HepG2 (cell line): ENCODE results near the gene ELN. TPM values are rescaled to one million over a fixed set of nuclear protein-coding genes. Genes with fewer than 3 reads are reported as not detected.

Source experiments
- ATAC-seq: fragments of 200-7000 bp; cut with Tn5 transposase; 3 replicates; pipeline ENCODE4 v1.9.1; 2020; ENCODE audit warnings: mild to moderate bottlenecking, moderate library complexity
- BruUV-seq: library from RNA; stranded (reverse); fragments of 400-500 nt; replicated peaks from 2 replicates; lab custom pipeline; 2021; lab: Mats Ljungman, UMichigan
- CTCF ChIA-PET: fragments of 300-600 bp; formaldehyde crosslinking; extraction: SDS; loops from one replicate; lab custom pipeline; 2021; ENCODE audit warnings: low total read pairs, inconsistent platforms, low intra/inter-chr PET ratio; lab: Yijun Ruan, JAX
- POLR2A ChIA-PET: fragments of 350-600 bp; sonication (Branson Sonifier 250); formaldehyde crosslinking; loops from one replicate; lab custom pipeline; 2020; ENCODE audit warnings: antibody characterized with exemption, inconsistent platforms; lab: Yijun Ruan, JAX
- DNase-seq: peaks from one replicate; pipeline ENCODE4 v3.0.0-alpha.2; 2015; ENCODE audit warnings: low spot score
- FAIRE-seq: peaks from 3 replicates; lab custom pipeline; 2011; peaks lifted over from hg19 to GRCh38; lab: Jason Lieb, UNC
- H2AFZ ChIP-seq: one replicate; pipeline ENCODE4 v1.6.1; 2011; ENCODE audit warnings: low read length, inconsistent platforms
- H3K27ac ChIP-seq: fragments of 300-600 bp; 3 replicates; pipeline ENCODE4 v1.8.0; 2011; ENCODE audit warnings: mixed run types, mild to moderate bottlenecking, mixed read lengths, low read length, inconsistent platforms; ENCODE audit not compliant: insufficient read depth; ENCODE audit errors: extremely low read length
- H3K27me3 ChIP-seq, 2 experiments: fragments of 200-600 bp in 1 of 2; 2 replicates in 1 of 2; 3 replicates in 1 of 2; pipeline versions ENCODE4 v1.6.0 to v1.8.0; 2011; ENCODE audit warnings: low read length in 2 of 2, mild to moderate bottlenecking in 2 of 2, moderate library complexity in 2 of 2, inconsistent platforms in 1 of 2; ENCODE audit not compliant: insufficient read depth in 2 of 2, control insufficient read depth in 1 of 2
- H3K36me3 ChIP-seq, 2 experiments: fragments of 200-600 bp in 1 of 2; replicated peaks in 1 of 2; 2 replicates in 1 of 2; 3 replicates in 1 of 2; pipeline versions ENCODE4 v1.5.1 to v1.8.0; 2011; ENCODE audit warnings: low read length in 2 of 2, inconsistent platforms in 1 of 2; ENCODE audit not compliant: insufficient read depth in 2 of 2, control insufficient read depth in 1 of 2
- H3K4me1 ChIP-seq: 2 replicates; pipeline ENCODE4 v1.5.1; 2012; ENCODE audit warnings: low read length, inconsistent platforms; ENCODE audit not compliant: insufficient read depth
- H3K4me2 ChIP-seq: 2 replicates; pipeline ENCODE4 v1.6.0; 2011; ENCODE audit warnings: low read depth, low read length, inconsistent platforms
- H3K4me3 ChIP-seq, 3 experiments: fragments of 200-600 bp in 1 of 3; sonication (generic), shearing (Covaris generic) in 1 of 3; replicated peaks in 1 of 3; 2 replicates each; pipeline ENCODE4 v1.5.1; 2011 to 2016; ENCODE audit warnings: low read length in 3 of 3, inconsistent platforms in 2 of 3, low read depth in 2 of 3, mild to moderate bottlenecking in 2 of 3, control low read depth in 1 of 3, mixed read lengths in 1 of 3; ENCODE audit not compliant: insufficient read depth in 1 of 3
- H3K79me2 ChIP-seq: one replicate; pipeline ENCODE4 v1.6.1; 2011; ENCODE audit warnings: low read length, inconsistent platforms; ENCODE audit not compliant: insufficient read depth
- H3K9ac ChIP-seq: 2 replicates; pipeline ENCODE4 v1.6.0; 2011; ENCODE audit warnings: mild to moderate bottlenecking, low read depth, low read length, inconsistent platforms; ENCODE audit not compliant: insufficient read depth
- H3K9me3 ChIP-seq: 2 replicates; pipeline ENCODE4 v1.5.1; 2012; ENCODE audit warnings: mild to moderate bottlenecking, low read length
- H4K20me1 ChIP-seq: 2 replicates; pipeline ENCODE4 v1.6.0; 2011; ENCODE audit warnings: inconsistent platforms, mild to moderate bottlenecking, low read length, moderate library complexity; ENCODE audit not compliant: insufficient read depth
- ATF7 ChIP-seq, 2 experiments: fragments of 450-650 bp in 1 of 2; sonication (generic) in 1 of 2; formaldehyde crosslinking in 1 of 2; IDR thresholded peaks; 2 replicates each; pipeline versions ENCODE4 v1.4.0 to v1.6.1; 2016 to 2020; ENCODE audit warnings: antibody characterized with exemption in 1 of 2, mild to moderate bottlenecking in 1 of 2, missing genetic modification reagents in 1 of 2
- KLF15 ChIP-seq: sonication (generic); formaldehyde crosslinking; IDR thresholded peaks from 2 replicates; pipeline ENCODE4 v1.8.1; 2023; ENCODE audit warnings: borderline replicate concordance, mild to moderate bottlenecking, inconsistent platforms, missing genetic modification reagents, mixed read lengths
- STAT5B ChIP-seq: sonication (generic); formaldehyde crosslinking; IDR thresholded peaks from 2 replicates; pipeline ENCODE4 v1.4.0; 2020; ENCODE audit warnings: missing genetic modification reagents
- ZNF260 ChIP-seq: sonication (generic); formaldehyde crosslinking; IDR thresholded peaks from 2 replicates; pipeline ENCODE4 v1.4.0; 2020; ENCODE audit warnings: missing genetic modification reagents, low read depth, mild to moderate bottlenecking, borderline replicate concordance
- ZNF556 ChIP-seq: sonication (generic); formaldehyde crosslinking; IDR thresholded peaks from 2 replicates; pipeline ENCODE4 v1.4.0; 2020; ENCODE audit warnings: mild to moderate bottlenecking, missing genetic modification reagents, borderline replicate concordance
- ZNF816 ChIP-seq: sonication (generic); formaldehyde crosslinking; IDR thresholded peaks from 2 replicates; pipeline ENCODE4 v1.8.0; 2022; ENCODE audit warnings: missing genetic modification reagents, mild to moderate bottlenecking, borderline replicate concordance
- WGBS: methylation state at CpG from one replicate; pipeline ENCODE4 v1.1.6; 2017; ENCODE audit warnings: low lambda C conversion rate; 5-methylcytosine and 5-hydroxymethylcytosine counted together
- in situ Hi-C: cut with HindIII; loops from 2 replicates; pipeline ENCODE4 v1.10.0; 2017; ENCODE audit warnings: low pct_unique_long_range_greater_than_20kb; ENCODE audit not compliant: extremely low pct_ligation_motif_present
- intact Hi-C: fragments of 100-400 bp; cut with micrococcal nuclease; formaldehyde crosslinking; loops from one replicate; pipeline ENCODE4 v1.10.0; 2022; ENCODE audit not compliant: unreplicated experiment
- polyA plus RNA-seq, 8 experiments: library from polyadenylated mRNA; depleted of rRNA in 3 of 8; stranded (reverse) in 7 of 8; unstranded in 1 of 8; fragments of >200 nt; fragmentation: Illumina TruSeq in 4 of 8; extraction: Trizol in 4 of 8; gene quantifications; 2 replicates each; pipeline versions ENCODE4 v1.2.1 to v1.2.3, GENCODE V29; 2011 to 2016; ENCODE audit warnings: low read depth in 4 of 8, missing spikeins in 1 of 8, mixed read lengths in 1 of 8; ENCODE audit not compliant: insufficient read depth in 1 of 8
- total RNA-seq, 5 experiments: library from RNA; depleted of rRNA; stranded (reverse); fragments of >200 nt; fragmentation: Illumina TruSeq; extraction: Trizol; gene quantifications; 2 replicates each; pipeline ENCODE4 v1.2.3, GENCODE V29; 2016; ENCODE audit warnings: low read depth in 1 of 5
- TF ChIP-seq, protein P1 (sequence below): IDR thresholded peaks from 2 replicates; pipeline ENCODE4 v1.6.1; 2012; ENCODE audit warnings: low read depth, low read length, improper control_type of control experiment
- TF ChIP-seq, protein P2 (sequence below): sonication (generic); formaldehyde crosslinking; IDR thresholded peaks from 2 replicates; pipeline ENCODE4 v1.5.1; 2020; ENCODE audit warnings: mild to moderate bottlenecking, missing genetic modification reagents, borderline replicate concordance
- TF ChIP-seq, protein P3 (sequence below): sonication (generic); formaldehyde crosslinking; IDR thresholded peaks from 2 replicates; pipeline ENCODE4 v1.4.0; 2020; ENCODE audit warnings: missing genetic modification reagents
- TF ChIP-seq, protein P4 (sequence below): sonication (generic); formaldehyde crosslinking; IDR thresholded peaks from 2 replicates; pipeline ENCODE4 v1.5.0; 2020; ENCODE audit warnings: missing genetic modification reagents

The ELN gene
- total and polyA plus RNA-seq, 2 of the 13 experiments (the other 11 are each of a cell fraction or from before 2014, with no cell fraction given) = 0.15 to 0.37 TPM

DNA sequence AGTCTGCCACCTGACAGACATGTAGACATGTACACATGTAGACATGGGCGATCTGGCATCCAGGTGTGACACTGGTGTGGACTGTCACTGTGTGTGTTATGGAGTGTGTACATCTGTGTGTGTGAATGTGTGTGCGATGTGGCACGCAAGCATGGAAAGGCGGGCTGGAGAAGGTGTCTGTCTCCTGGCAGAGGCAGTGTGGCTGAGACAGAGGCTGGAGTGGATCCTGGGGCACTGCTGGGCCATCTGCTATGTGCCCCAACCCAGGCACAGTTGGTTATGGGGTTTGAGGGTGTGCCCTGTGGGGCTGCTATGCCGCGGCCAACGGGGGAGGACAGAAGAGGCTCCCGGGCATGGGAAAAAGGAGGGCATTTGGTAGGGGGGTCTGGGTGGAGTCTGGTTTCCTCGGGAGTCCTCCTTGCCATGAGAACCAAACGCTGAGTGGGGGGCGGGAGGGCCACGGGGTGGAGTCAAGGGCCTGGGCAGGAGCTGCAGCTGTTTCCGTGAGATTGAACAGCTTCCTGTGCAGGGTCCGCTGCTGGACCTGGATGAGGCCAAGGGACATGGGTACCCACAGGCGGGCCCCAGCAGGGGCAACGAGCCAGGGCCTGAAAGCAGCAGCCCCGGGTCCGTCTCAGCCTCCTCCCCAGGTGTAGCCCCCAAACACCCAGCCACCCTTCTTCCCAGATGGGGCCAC lies 1.3 kb downstream of the ELN start:
- BruUV-seq = no TSS peak
- TF ChIP-seq ZNF556 (CRISPR knock-in tag) (no peak), KLF15 (CRISPR knock-in tag) (no peak), ZNF260 (no peak), STAT5B (CRISPR knock-in tag) (no peak), ZNF816 (no peak), ATF7 (IDR thresholded peaks at IDR 0.05) (no peak), ATF7 (CRISPR knock-in tag; IDR thresholded peaks at IDR 0.05) (no peak)
- TF ChIP-seq, protein P1, sequence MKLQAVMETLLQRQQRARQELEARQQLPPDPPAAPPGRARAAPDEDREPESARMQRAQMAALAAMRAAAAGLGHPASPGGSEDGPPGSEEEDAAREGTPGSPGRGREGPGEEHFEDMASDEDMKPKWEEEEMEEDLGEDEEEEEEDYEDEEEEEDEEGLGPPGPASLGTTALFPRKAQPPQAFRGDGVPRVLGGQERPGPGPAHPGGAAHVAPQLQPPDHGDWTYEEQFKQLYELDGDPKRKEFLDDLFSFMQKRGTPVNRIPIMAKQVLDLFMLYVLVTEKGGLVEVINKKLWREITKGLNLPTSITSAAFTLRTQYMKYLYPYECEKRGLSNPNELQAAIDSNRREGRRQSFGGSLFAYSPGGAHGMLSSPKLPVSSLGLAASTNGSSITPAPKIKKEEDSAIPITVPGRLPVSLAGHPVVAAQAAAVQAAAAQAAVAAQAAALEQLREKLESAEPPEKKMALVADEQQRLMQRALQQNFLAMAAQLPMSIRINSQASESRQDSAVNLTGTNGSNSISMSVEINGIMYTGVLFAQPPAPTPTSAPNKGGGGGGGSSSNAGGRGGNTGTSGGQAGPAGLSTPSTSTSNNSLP = no peak
- TF ChIP-seq, protein P2, sequence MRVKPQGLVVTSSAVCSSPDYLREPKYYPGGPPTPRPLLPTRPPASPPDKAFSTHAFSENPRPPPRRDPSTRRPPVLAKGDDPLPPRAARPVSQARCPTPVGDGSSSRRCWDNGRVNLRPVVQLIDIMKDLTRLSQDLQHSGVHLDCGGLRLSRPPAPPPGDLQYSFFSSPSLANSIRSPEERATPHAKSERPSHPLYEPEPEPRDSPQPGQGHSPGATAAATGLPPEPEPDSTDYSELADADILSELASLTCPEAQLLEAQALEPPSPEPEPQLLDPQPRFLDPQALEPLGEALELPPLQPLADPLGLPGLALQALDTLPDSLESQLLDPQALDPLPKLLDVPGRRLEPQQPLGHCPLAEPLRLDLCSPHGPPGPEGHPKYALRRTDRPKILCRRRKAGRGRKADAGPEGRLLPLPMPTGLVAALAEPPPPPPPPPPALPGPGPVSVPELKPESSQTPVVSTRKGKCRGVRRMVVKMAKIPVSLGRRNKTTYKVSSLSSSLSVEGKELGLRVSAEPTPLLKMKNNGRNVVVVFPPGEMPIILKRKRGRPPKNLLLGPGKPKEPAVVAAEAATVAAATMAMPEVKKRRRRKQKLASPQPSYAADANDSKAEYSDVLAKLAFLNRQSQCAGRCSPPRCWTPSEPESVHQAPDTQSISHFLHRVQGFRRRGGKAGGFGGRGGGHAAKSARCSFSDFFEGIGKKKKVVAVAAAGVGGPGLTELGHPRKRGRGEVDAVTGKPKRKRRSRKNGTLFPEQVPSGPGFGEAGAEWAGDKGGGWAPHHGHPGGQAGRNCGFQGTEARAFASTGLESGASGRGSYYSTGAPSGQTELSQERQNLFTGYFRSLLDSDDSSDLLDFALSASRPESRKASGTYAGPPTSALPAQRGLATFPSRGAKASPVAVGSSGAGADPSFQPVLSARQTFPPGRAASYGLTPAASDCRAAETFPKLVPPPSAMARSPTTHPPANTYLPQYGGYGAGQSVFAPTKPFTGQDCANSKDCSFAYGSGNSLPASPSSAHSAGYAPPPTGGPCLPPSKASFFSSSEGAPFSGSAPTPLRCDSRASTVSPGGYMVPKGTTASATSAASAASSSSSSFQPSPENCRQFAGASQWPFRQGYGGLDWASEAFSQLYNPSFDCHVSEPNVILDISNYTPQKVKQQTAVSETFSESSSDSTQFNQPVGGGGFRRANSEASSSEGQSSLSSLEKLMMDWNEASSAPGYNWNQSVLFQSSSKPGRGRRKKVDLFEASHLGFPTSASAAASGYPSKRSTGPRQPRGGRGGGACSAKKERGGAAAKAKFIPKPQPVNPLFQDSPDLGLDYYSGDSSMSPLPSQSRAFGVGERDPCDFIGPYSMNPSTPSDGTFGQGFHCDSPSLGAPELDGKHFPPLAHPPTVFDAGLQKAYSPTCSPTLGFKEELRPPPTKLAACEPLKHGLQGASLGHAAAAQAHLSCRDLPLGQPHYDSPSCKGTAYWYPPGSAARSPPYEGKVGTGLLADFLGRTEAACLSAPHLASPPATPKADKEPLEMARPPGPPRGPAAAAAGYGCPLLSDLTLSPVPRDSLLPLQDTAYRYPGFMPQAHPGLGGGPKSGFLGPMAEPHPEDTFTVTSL (CRISPR knock-in tag) = no peak
- TF ChIP-seq, protein P3, sequence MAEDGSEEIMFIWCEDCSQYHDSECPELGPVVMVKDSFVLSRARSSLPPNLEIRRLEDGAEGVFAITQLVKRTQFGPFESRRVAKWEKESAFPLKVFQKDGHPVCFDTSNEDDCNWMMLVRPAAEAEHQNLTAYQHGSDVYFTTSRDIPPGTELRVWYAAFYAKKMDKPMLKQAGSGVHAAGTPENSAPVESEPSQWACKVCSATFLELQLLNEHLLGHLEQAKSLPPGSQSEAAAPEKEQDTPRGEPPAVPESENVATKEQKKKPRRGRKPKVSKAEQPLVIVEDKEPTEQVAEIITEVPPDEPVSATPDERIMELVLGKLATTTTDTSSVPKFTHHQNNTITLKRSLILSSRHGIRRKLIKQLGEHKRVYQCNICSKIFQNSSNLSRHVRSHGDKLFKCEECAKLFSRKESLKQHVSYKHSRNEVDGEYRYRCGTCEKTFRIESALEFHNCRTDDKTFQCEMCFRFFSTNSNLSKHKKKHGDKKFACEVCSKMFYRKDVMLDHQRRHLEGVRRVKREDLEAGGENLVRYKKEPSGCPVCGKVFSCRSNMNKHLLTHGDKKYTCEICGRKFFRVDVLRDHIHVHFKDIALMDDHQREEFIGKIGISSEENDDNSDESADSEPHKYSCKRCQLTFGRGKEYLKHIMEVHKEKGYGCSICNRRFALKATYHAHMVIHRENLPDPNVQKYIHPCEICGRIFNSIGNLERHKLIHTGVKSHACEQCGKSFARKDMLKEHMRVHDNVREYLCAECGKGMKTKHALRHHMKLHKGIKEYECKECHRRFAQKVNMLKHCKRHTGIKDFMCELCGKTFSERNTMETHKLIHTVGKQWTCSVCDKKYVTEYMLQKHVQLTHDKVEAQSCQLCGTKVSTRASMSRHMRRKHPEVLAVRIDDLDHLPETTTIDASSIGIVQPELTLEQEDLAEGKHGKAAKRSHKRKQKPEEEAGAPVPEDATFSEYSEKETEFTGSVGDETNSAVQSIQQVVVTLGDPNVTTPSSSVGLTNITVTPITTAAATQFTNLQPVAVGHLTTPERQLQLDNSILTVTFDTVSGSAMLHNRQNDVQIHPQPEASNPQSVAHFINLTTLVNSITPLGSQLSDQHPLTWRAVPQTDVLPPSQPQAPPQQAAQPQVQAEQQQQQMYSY (CRISPR knock-in tag) = no peak
- TF ChIP-seq, protein P4, sequence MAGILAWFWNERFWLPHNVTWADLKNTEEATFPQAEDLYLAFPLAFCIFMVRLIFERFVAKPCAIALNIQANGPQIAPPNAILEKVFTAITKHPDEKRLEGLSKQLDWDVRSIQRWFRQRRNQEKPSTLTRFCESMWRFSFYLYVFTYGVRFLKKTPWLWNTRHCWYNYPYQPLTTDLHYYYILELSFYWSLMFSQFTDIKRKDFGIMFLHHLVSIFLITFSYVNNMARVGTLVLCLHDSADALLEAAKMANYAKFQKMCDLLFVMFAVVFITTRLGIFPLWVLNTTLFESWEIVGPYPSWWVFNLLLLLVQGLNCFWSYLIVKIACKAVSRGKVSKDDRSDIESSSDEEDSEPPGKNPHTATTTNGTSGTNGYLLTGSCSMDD (CRISPR knock-in tag) = no peak

More for the DNA sequence above, 1.3 kb downstream of the ELN start:
- Histone ChIP-seq H3K27me3 (peaks cover 17 to 57% of the 10 kb centered on the region in 2 experiments), H3K9ac (no peak overlapping the region), H2AFZ (no peak overlapping the region), H3K79me2 (no peaks in the 10 kb centered on the region), H4K20me1 (no peaks in the 10 kb centered on the region), H3K4me1 (peaks cover 17% of the 10 kb centered on the region), H3K36me3 (no peaks in the 10 kb centered on the region), H3K4me2 (no peak overlapping the region), H3K27ac (no peak overlapping the region), H3K4me3 (no peak overlapping the region), H3K9me3 (no peaks in the 10 kb centered on the region)
- CTCF ChIA-PET = no interaction called here
- 48% methylated on average over 12 of the region's 18 CpGs for WGBS
- ATAC-seq (no peak), FAIRE-seq (no peak), DNase-seq (no peak)
- POLR2A ChIA-PET = interaction anchor here (0.6 kb wide), 1 partner anchor 845 kb away, joined by 3 read pairs; no protein-coding TSS in a partner anchor
- in situ Hi-C loops (no loop called here), intact Hi-C loops (no loop called here)
